Progenitor cell of endocrine pancreas (in vitro differentiated cells): ENCODE results near the gene ADAMTSL1. TPM values are rescaled to one million over a fixed set of nuclear protein-coding genes. Genes with fewer than 3 reads are reported as not detected.

Experiments
- DNase-seq: peaks from one replicate; pipeline ENCODE4 v3.0.0; 2021; ENCODE audit warnings: low spot score; ENCODE audit not compliant: unreplicated experiment
- H3K27ac Mint-ChIP-seq: 2 replicates; pipeline ENCODE4 v1.8.0; 2021; ENCODE audit warnings: mild to moderate bottlenecking, moderate library complexity, mixed read lengths
- H3K27me3 Mint-ChIP-seq: 2 replicates; pipeline ENCODE4 v1.8.0; 2021; ENCODE audit warnings: mixed read lengths
- H3K36me3 Mint-ChIP-seq: 2 replicates; pipeline ENCODE4 v1.8.0; 2022; ENCODE audit warnings: mixed read lengths; ENCODE audit not compliant: insufficient read depth
- H3K4me1 Mint-ChIP-seq: 2 replicates; pipeline ENCODE4 v1.8.0; 2021; ENCODE audit warnings: low read depth, mixed read lengths
- H3K4me3 Mint-ChIP-seq: 2 replicates; pipeline ENCODE4 v1.8.0; 2021; ENCODE audit warnings: low read depth, mild to moderate bottlenecking, moderate library complexity, mixed read lengths
- H3K9me3 Mint-ChIP-seq: 2 replicates; pipeline ENCODE4 v1.8.0; 2021; ENCODE audit warnings: low read depth, mixed read lengths
- total RNA-seq: library from RNA; stranded (reverse); gene quantifications from 2 replicates; pipeline ENCODE4 v1.2.1, GENCODE V29; 2021
- TF ChIP-seq, protein P1 (sequence below): fragments of 200-600 bp; sonication (generic); IDR thresholded peaks from one replicate; pipeline ENCODE4 v1.5.0; 2021; ENCODE audit warnings: antibody characterized with exemption, mild to moderate bottlenecking; ENCODE audit not compliant: unreplicated experiment

Gene ADAMTSL1
- total RNA-seq, 1 donor from 2014 or later, result 2.1 TPM

DNA sequence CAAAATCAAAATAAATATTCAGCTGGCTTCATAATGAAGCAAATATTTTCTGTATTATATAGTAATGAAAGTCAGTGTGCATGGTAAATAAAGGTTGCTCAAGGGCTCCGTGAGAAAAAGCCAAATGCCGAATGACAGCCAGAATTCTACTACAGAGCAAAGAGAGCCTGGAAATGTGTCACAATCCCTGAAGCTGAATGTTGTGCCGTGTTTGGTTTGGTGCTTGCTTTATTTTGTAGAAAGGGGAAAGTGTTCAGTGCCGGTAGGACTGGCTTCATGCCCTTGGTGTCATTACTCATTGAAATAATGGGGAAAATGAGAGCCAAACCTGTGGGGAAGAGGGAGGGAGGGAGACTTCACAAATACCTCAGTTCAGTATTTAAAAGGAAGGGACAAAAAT is 26.8 kb upstream of the ADAMTSL1 start:
- no peak for DNase-seq
- H3K27ac Mint-ChIP-seq, result no peak overlapping the region
- no peak overlapping the region for H3K4me3 Mint-ChIP-seq
- no peaks in the 10 kb centered on the region for H3K27me3 Mint-ChIP-seq
- peaks cover 4% of the 10 kb centered on the region for H3K9me3 Mint-ChIP-seq
- H3K36me3 Mint-ChIP-seq, result no peaks in the 10 kb centered on the region
- TF ChIP-seq, protein P1, sequence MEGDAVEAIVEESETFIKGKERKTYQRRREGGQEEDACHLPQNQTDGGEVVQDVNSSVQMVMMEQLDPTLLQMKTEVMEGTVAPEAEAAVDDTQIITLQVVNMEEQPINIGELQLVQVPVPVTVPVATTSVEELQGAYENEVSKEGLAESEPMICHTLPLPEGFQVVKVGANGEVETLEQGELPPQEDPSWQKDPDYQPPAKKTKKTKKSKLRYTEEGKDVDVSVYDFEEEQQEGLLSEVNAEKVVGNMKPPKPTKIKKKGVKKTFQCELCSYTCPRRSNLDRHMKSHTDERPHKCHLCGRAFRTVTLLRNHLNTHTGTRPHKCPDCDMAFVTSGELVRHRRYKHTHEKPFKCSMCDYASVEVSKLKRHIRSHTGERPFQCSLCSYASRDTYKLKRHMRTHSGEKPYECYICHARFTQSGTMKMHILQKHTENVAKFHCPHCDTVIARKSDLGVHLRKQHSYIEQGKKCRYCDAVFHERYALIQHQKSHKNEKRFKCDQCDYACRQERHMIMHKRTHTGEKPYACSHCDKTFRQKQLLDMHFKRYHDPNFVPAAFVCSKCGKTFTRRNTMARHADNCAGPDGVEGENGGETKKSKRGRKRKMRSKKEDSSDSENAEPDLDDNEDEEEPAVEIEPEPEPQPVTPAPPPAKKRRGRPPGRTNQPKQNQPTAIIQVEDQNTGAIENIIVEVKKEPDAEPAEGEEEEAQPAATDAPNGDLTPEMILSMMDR, result no peak
- no peaks in the 10 kb centered on the region for H3K4me1 Mint-ChIP-seq

DNA sequence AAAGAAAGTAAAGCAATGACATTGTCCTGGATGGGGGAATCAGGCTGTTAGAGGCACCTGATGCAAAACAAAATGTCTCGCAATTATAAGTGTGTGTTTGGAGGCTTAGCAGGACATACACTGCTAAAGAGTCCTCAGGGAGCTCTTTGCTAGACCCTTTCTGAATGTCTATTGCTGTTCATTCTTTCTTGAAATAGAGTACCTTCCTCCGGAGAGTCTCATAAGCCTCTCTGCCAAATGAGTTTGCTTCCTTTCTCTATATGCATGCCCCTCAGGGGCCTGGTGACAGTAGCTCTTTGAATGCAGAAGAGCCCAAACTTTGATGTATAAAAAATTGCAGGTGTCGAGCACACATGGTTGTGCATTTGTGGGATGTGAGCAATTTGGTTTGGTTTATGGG is 26.4 kb upstream of the ADAMTSL1 start:
- H3K9me3 Mint-ChIP-seq, result peaks cover 7% of the 10 kb centered on the region
- no peaks in the 10 kb centered on the region for H3K27me3 Mint-ChIP-seq
- no peaks in the 10 kb centered on the region for H3K36me3 Mint-ChIP-seq
- no peak for DNase-seq
- no peak overlapping the region for H3K27ac Mint-ChIP-seq
- TF ChIP-seq, protein P1, result no peak
- no peaks in the 10 kb centered on the region for H3K4me1 Mint-ChIP-seq
- H3K4me3 Mint-ChIP-seq, result no peak overlapping the region

DNA sequence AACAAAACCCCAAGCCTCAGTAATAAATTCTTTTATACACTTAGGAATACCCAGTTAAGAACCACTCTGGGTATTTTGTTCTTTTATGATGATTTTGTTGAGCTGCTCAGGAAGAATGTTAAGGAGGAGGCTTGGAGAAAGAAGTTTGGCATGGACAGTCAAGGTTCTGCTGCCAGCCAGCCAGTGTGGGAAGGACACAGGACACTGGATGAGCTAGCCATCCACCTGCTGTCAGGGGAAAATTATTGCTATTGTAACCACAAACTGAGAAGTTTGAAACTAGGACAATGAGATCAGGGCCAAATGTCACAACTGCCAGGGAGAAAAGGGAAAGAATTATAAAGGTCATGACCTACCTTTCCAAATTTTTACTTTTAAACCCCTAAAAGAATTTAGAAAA is 25.9 kb upstream of the ADAMTSL1 start:
- Mint-ChIP-seq H3K9me3 (peaks cover 7% of the 10 kb centered on the region), H3K27ac (no peak overlapping the region), H3K36me3 (no peaks in the 10 kb centered on the region), H3K4me3 (no peak overlapping the region), H3K4me1 (no peaks in the 10 kb centered on the region), H3K27me3 (no peaks in the 10 kb centered on the region)
- no peak for DNase-seq
- TF ChIP-seq, protein P1, result no peak

DNA sequence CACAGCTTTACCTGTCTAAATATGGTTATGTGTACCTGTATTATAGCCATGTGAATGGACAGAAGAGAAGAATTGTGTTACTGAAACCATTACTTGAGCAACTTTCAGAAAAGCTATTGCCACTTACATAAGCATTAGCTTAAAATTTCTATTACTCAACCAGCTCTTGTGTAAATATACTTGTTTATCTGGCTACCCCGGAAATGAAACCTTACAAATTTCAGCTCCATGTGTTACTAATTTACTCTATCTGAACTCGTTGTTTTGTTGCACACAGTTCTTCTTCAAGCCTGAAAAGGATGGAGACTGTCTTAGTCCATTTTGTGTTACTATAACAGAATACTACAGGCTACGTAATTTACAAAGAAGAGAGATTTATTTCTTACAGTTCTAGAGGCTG is 22.5 kb upstream of the ADAMTSL1 start:
- Mint-ChIP-seq H3K27ac (no peak overlapping the region), H3K4me1 (peaks cover under 1% of the 10 kb centered on the region), H3K27me3 (no peaks in the 10 kb centered on the region), H3K36me3 (no peaks in the 10 kb centered on the region), H3K9me3 (peaks cover 7% of the 10 kb centered on the region), H3K4me3 (no peak overlapping the region)
- TF ChIP-seq, protein P1, result no peak
- no peak for DNase-seq

DNA sequence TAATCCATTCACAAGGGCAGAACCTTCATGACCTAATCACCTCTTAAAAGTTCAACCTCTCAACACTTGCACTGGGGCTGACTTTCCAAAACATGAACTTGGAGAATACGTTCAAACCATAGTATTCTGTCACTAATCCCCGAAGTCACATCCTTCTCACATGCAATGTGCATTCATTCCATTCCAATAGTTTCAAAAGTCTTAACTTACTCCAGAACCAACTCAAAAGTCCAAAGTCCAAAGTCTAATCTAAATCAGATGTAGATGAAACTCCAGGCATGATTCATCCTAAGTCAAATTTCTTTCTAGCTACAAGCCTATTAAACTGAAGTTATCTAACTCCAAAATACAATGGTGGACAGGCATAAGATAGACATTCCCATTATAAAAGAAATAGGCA is 21.7 kb upstream of the ADAMTSL1 start:
- H3K4me3 Mint-ChIP-seq, result no peak overlapping the region
- peaks cover 7% of the 10 kb centered on the region for H3K9me3 Mint-ChIP-seq
- no peaks in the 10 kb centered on the region for H3K36me3 Mint-ChIP-seq
- H3K27ac Mint-ChIP-seq, result no peak overlapping the region
- H3K4me1 Mint-ChIP-seq, result peaks cover 6% of the 10 kb centered on the region
- DNase-seq, result no peak
- TF ChIP-seq, protein P1, result no peak
- no peaks in the 10 kb centered on the region for H3K27me3 Mint-ChIP-seq
